NCI-H146 treated with DMSO at 0.1 percent for 48 hours (cell line): Measurements from ENCODE around the gene ADARB2.

Source experiments
- DNase-seq: peaks from one replicate; lab custom pipeline; 2025; ENCODE audit not compliant: unreplicated experiment; lab: John Stamatoyannopoulos, UW

The ADARB2 gene

GRCh38 chr10:1508096-1508495 is 229.2 kb downstream of the ADARB2 start:
- no peak for DNase-seq

DNA sequence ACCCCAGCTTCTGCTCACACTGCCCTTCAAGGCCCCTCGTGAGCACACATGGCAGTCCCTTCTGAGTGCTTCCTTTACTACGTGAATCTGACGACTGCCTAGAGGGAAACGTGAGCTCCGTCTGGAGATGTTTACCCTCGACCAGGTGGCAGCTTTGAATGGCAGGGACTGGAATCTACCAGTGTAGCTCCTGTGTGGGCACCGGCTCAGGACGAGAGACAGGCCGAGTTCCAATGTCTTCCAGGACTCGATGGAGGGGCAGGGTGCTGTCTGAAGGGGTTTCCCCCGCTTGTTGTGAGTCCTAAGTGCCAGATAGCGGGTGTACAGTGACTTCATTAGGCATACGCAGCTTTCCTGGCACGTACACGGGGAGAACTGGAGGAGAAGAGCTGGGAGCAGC is 229.9 kb downstream of the ADARB2 start:
- DNase-seq = no peak

GRCh38 chr10:1504940-1505339 is 232.4 kb downstream of the ADARB2 start:
- no peak for DNase-seq

- DNase-seq = no peak
Observed at GRCh38 chr10:1504286-1504685, 233.0 kb downstream of the ADARB2 start.

DNA sequence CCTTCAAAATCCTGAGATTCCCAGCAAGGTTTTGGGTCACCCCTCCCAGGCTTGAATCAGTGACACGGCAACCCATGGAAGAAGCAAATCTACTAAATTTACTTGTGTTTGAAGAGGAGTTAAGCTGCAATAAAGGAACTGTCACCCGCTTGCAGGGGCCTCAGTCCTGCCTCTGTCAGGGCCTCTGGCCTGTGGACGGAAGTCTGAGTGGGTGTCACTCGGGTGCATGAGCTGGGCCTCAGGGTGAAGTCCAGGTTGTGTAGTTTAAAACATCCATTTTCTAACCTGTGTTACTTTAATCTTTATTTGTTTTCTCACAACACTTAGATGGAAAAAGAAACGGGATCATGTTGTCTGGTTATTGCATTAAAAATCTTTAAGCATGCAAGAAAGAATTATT is 234.9 kb downstream of the ADARB2 start:
- DNase-seq = no peak

DNA sequence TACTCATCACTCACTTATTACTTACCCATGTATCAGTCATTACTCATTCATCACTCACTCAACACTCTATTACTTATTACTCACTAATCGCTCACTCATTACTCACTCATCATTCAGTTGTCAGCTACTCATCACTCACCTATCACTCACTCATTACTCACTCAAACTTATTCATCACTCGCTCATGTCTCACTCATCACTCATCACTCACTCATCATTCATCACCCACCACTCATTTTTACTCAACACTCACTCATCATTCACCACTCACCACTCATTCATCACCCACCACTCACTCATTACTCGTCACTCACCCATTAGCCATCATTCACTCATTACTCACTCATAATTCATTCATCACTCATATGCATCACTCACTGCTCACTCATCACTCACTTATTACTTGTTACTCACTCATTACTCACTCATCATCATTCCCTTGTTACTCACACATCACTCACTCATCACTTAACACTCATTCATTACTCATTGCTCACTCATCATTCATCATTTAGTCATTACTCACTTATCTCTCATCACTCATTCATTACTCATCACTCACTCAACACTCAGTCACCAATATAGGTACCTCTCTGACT is 237.9 kb downstream of the ADARB2 start:
- no peak for DNase-seq

DNA sequence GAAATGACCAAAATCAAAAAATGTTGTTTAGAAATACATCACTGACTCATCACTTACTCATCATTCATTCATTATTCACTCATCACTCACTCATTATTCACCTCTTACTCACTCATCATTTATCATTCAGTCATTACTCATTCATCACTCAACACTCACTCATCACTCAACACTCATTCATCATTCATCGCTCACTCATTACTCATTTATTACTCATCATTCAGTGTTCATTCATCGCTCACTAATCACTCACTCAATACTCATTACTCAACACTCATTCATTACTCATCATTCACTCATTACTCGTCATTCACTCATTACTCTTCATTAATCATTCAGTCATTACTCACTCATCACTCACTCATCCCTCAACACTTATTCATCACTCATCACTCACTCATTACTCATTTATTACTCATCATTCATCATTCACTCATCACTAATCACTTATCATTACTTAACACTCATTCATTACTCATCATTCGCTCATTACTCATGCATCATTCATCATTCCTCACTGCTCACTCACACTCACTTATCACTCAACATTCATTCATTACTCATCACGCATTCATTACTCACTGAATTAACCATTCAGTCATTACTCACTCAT is 238.5 kb downstream of the ADARB2 start:
- no peak for DNase-seq

- no peak for DNase-seq
Observed at GRCh38 chr10:1495915-1496517, 241.3 kb downstream of the ADARB2 start.

- DNase-seq = no peak
Observed at GRCh38 chr10:1492641-1493040, 244.7 kb downstream of the ADARB2 start.

- no peak for DNase-seq
Observed at GRCh38 chr10:1491901-1492300, 245.4 kb downstream of the ADARB2 start.

GRCh38 chr10:1489801-1490200 is 247.5 kb downstream of the ADARB2 start:
- DNase-seq = no peak

DNA sequence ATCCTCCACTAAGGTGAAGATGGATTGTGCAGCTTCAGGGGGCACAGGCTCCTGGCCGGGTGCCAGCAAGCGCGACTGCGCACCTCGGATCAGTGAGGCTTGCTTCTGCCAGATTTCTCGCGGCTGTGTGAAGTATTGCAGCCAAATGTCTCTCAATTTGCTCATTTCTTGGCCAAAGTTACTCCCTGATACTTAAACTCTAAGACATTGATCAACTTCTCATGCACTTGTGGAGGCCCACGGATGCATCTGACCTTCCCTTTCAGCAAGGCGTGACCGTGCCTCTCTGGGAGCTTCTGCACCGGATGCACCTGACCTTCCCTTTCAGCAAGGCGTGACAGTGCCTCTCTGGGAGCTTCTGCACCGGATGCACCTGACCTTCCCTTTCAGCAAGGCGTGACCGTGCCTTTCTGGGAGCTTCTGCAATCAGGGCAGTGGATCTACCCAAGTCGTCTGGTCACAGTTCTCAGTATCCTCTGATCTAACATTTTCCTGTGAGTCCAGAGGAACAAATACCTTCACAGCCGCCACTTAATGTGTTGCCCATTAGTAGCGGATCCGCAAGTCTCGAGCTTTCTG is 248.3 kb downstream of the ADARB2 start:
- no peak for DNase-seq

GRCh38 chr10:1486841-1487687 is 250.3 kb downstream of the ADARB2 start:
- no peak for DNase-seq

DNA sequence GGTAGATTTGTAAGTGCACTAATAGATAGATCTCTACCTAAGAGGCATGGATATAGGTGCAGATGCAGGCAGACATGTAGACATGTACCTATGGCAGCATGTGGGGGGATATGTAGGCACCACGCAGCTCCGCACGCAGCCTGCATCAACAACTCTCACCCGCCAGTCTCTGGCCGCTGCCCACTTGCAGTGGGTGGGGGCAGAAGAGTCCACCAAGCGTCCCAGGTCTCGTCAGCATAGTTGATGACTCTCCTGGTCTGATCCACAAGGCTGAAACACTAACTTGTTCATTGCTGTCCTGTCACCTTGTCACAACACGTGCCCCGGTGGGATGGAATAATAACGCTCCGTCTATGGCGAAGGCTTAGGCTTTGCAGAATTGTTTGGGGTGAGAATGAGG is 252.0 kb downstream of the ADARB2 start:
- DNase-seq = no peak

DNA sequence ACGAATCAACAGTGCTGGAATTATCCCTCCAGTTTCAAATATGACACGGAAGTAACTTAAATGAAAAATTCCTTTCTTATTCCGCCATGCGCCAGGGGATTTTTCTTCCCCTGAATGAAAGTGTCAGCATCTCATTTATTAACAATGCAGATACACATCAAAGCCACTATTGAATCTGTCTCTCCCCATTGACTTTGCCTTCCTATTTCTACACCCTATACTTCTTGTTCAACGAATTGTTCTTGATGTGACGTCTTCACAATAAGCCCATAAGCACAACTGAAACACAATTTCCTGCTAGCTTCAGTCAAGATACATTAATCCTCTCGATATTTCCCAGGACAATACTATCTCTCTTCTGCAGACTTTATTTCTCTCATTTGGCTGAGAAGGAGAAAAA is 253.5 kb downstream of the ADARB2 start:
- DNase-seq = no peak

DNA sequence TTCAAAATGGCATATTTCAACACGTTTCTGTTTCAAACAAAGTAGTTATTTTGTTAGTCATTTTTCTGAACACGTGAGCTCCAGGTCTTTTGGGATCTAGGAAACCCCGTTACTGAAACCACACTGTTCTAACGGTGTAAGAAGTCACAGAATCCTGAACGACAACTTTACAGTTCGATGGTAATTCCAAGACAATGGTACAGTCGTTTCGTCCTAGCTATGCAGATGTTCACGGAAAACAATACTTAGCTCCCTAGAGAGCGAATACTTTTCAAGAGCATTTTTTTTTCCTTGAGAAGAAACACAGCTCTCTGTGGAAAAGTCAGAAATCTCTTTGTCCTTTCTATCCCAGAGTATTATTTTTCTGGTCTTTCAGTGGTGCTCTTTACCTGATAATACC is 254.1 kb downstream of the ADARB2 start:
- DNase-seq = no peak

GRCh38 chr10:1477578-1477977 is 259.7 kb downstream of the ADARB2 start:
- DNase-seq = no peak

DNA sequence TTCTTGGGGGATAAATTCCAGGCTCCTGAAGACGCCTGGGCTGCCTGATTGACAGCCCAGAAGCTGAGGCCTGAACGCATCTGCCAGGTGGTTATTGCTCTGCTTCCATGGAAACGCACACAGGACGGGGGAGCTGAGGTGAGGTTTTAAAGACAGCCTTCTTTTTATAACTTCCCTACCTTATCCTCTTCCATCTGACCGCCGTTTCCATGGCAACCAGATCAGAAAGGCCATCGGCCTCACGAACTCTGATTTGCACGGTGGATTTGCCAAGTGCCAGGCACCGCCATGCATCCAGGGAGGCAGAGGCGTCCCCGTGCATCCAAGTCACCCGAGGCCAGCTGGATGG is 260.9 kb downstream of the ADARB2 start:
- no peak for DNase-seq

DNA sequence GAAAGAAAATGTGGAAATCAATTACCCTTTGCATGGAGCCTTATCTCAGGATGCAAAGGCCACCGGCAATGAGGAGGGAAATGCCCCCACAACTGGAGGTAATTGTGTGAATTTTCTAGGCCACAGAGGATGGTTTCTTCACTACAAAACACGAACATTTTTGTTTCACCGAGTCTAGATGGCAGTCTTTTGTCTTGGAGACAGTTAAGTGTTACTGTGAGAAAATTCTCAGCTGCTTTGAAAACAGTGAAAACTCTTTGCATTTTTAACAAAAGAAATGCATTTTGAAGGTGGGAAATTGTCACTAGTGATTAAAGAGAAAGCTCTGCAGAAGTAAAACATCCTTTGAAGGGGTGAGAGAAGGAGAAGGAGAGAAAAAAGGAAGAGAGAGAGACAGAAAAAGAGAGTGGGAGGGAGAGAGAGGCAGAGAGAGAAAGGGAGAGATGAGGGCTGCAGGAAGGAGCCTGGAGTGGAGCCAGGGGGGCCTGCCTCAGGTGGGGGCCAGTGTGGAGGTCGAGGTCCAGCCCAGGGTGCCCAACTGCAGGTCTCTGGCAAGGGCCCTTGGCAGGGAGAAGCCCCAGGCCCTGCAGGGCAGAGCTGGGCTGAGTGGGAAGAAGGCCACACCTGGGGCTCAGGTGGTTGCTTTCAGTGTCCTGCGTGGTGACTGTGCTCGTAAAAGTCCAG is 261.4 kb downstream of the ADARB2 start:
- no peak for DNase-seq

- DNase-seq = no peak
Observed at GRCh38 chr10:1475098-1475591, 262.2 kb downstream of the ADARB2 start.
